SH-SY5Y (cell line): ENCODE data around the gene ARHGDIA.

Experiments used
- GATA2 ChIP-seq: IDR thresholded peaks from 2 replicates; pipeline ENCODE4 v1.6.1; 2011; ENCODE audit warnings: mild to moderate bottlenecking, low read depth, low read length
- GATA3 ChIP-seq: IDR thresholded peaks from 2 replicates; pipeline ENCODE4 v1.6.1; 2011; ENCODE audit warnings: low read depth, mild to moderate bottlenecking, low read length, moderate library complexity

ARHGDIA gene

DNA sequence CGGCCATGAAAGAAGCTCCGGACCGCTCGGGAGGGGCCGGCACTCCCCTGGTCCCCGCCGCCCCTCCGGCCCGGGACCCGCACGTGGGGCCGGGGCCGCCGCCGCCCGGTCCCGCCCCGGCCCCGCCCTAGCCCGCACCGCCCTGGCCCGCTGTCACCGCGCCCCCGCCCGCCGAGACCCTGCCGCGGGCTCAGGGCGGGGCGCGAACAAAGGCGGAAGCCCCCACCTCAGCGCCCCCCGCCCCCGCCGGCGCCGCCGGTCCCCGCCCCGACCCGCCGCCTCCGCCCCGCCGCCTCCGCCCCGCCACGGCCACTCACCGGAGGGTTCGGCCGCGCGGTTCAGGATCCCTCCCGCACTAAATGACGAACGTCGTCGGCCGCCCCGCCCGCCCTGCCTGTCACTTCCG is at the start of gene ARHGDIA:
ARHGDIA (minus strand) TSS at position 357 of the 406 bp plus-strand sequence. CDS start 1,407 bp downstream, outside the sequence.
- no peak for TF ChIP-seq GATA3
- TF ChIP-seq GATA2: no peak

GRCh38 chr17:81918832-81919545 is 47.9 kb upstream of the ARHGDIA start:
- TF ChIP-seq GATA3: no peak
- no peak for TF ChIP-seq GATA2

DNA sequence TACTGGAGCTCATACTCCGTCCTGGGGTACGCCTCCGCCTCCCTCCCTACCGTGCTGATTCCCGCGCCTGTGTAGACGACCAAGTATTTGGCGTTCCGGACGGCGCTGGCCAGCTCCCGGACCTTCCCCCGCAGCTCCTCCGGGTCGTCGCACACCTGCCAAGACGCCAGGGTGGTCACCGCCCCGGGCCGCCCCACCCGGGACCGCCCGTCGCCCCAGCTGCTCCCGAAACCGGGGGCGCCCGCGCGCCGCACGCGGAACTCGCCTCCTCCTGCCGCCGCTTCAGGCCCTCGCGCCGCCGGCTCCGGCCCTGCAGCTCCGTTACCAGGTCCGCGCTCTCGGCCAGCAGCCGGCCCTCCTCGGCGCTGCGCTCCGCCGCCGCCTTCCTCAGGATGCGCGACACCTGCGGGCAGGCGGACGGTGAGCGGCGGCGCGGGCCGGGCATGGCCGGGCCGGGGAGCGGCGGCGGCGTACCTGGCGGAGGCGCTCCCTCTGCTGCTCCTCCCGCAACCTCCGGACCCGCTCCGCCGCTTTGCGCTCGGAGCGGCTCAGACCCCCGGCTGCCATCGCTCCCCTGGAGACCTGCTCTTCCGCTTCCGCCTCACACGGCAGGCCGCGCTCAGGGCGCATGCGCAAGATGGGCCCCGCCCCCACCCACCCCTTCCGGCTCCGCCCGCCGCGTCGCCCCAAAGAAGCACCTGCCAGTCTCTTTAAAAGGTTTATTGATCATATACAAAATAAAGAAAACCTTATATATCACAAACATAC is 46.6 kb upstream of the ARHGDIA start, which contains the start of gene SIRT7:
SIRT7 (minus strand) TSS at position 612 of the 768 bp plus-strand sequence; CDS start at position 567, 45 bp downstream.
- no peak for TF ChIP-seq GATA2
- TF ChIP-seq GATA3: no peak

DNA sequence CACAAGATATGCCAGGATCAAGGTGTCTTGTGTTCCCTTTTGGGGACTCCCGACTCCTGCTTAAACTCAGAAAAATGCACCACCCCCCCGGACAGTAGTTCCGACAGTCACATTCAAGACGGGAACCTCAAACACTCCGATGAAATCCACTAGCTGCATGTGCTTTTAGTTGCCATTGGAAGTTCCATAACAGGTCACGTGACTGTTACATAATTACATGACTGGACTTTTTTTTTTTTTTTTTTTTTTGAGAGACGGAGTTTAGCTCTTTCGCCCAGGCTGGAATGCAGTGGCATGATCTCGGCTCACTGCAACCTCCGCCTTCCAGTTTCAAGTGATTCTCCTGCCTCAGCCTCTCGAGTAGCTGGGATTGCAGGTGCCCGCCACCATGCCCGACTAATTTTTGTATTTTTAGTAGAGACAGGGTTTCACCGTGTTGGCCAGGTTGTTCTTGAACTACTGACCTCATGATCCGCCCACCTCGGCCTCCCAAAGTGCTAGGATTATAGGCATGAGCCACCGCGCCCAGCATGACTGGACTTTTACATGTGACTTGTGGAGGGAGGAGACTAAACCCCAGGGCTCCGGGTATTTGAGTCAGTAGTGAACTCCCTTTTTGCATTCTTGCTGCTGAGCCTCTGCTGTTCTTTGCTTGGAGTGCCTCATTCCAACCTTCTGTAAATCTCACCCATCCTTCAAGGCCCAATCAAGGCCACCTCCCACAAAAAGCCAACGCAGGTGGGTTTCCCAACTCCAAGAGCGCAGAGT is 45.3 kb upstream of the ARHGDIA start:
- TF ChIP-seq GATA3 (no peak), GATA2 (no peak)

DNA sequence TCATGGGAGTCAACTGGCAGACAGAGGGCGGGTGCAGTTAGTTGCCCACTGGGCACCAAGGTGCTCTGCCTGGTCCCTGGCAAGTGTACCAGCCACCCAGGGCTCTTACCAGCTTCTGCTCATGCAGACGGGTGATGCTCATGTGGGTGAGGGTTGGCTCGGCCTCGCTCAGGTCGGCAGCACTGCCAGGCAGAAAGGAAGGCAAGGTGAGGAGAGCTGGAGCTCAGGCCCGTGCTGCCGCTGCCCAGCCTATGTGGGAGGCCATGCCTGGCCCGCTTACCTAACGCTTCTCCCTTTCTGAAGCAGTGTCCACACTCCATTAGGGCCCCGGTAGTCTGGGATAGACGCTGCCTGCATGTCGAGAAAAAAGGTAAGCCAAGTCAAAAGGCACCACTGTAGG is 44.2 kb upstream of the ARHGDIA start:
- no peak for TF ChIP-seq GATA2
- TF ChIP-seq GATA3: no peak

DNA sequence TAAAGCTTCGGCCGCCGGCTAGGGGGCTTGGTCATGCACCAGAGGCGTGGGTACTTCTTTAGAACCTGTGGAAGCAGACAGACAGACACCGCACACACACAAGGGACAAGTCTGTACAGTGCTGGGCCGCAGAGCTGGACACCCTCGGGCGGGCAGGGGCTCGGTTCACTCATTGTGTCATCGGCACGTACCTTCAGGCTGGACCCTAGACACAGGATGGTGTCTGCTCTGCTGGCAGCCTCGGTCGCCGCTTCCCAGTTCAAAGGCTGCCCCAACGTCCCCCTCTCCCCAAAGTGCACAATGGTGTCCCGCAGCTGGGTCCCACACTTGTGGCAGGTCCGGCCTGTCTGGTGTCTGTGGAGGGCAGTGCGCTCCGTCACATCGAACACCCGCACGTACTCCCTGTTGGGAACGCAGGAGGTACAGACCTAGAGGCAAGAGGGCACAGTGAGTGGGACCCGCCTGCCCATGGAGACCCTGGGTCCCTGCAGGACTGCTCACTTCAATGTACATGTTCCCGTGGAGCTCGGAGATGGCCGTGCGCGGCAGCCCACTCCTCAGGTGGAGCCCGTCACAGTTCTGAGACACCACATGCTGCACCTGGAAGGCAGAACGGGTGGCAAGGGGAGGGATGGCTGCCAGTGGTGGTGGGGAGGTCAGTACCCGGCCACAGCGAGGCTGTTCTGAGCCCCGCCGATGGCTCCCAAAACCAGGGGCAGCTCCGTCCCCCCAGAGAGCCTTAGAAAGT is 43.1 kb upstream of the ARHGDIA start:
- TF ChIP-seq GATA3: no peak
- no peak for TF ChIP-seq GATA2

DNA sequence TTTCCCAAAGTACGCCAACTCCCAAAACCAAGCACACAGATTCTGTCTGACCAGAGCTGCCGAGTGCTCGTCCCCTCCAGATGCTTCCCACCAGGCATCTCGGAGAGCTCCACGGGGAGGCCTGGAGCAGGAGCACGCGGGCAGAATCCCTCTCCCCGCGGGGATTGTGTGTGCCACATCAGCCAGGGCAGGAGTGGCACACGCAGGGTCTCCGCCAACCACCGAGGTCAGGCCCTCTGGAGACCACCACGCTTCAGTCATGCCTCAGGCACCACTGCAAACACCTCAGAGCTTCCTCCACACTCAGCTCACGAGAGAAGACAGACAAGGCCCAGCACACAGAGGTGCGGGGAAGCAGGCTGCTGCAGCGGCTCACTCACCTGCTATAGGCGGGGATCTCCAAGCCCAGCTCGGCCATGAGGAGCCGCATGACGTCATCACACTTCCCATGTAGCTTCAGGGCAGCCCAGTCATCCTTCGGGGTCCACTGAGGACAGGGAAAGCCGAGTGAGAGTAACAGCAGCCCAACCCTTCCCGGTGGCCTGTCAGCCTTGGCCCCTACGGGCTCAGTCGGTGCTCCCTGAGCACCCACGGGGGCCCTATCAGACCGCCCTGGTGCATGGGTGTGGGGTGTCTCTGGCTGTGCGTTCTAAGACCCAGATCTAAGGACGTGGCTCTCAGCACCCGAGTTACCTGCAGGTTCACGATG is 42.4 kb upstream of the ARHGDIA start:
- TF ChIP-seq GATA3 (no peak), GATA2 (no peak)

DNA sequence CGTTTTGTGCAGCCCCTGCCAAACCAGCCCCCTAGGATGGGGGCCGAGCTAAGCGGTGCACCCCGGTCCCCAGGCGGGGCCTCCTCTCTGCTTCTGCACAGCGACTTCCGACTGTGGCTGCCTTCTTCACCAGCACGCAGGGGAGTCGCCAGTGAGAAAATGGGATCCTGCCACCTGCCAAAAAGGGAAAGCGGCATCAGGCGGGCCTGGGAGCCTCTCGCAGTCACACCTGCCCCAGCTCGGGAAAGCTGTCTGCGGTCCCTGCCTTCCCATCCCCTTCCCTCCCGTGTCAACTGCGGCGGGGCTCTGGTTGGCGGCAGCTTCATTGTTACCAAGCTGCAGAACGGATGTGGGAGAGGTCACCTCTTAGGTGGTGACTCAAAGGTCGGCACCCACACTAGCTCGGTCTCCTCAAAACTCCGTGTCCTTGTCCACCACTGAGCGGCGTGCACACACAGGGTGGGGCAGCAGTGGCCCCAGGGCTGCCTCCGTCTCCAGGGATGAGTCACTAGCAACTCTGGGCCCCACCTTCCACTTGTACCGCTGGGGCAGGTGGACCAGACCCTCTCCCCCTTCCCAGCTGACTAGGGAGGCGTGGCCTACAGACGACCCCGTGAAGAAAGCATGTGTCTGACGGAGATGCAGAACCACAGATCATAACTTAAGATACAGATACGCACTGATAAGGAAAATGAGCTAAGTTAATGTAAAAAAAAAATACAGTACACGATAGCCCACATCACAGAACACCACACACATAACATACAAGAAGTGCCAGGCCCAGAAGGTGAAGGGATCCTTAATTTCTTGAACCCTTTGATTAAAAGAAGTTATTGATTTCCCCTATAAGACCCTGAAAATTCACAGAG is 41.5 kb upstream of the ARHGDIA start:
- TF ChIP-seq GATA3: no peak

DNA sequence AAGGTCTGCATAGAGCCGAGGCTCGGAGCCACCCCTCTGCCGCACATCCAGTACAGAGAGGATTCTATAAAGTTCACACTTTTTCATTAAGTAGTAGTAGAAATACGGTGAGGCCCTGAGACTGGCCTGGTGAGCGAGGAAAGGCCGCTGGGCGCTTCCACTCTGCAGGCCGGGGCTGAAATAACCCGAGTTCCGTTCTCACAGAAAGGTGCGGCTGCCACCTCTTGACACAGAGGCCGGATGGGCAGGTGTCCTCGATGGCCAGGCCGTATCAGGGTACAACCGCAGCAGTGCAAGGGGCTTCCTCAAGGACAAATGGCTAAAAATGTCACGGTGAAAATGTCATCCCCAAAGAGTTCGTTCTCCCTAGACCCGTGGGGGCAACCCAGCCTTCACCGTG is 40.8 kb upstream of the ARHGDIA start:
- TF ChIP-seq GATA2 (no peak), GATA3 (no peak)

- TF ChIP-seq GATA3 (no peak), GATA2 (no peak)
Measured at GRCh38 chr17:81911277-81911961, 40.3 kb upstream of the ARHGDIA start, which contains the start of gene PCYT2. PCYT2 (minus strand) TSS chr17:81911399; CDS start chr17:81911355, 44 bp downstream.

- TF ChIP-seq GATA2: no peak
- TF ChIP-seq GATA3: no peak
Measured at GRCh38 chr17:81910840-81911276, 39.7 kb upstream of the ARHGDIA start.
